CD4-positive, alpha-beta T cell treated with Interleukin-6 for 4 hours (primary cell): ENCODE data around the gene DLG5.

Experiments
- DNase-seq: peaks from one replicate; pipeline ENCODE4 v3.0.0-alpha.2; 2020; ENCODE audit warnings: mixed read lengths

Gene DLG5

DNA sequence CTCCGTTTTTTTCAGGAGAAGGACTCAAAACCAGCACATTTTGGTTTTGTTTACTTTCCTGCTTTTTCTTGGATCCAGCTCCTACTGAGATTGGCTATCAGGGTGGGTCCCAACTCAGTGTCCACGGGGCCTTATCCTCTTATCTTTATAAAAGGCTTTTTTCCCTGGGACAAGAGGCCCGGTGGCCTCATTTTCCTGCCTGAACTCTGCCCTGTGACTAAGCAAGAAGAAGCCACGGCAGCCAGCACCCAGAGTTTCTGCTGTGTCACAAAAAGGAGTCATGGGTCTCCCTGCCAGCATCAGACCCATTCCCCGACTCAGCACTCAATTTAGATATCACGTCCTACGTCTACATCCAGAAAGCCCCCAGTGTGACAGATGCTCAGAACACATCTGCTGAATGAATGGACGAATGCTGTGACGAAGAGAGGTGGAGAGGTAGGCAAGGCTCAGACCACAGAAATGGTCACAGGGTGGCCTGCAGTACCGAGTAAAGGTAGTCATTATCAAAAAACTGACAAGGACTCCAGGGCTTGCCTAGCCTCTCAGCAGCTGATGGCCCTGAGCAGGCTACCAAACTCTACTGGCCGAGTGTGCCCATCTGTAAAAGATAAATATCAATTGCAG, 16.7 kb downstream of the DLG5 start:
- no peak for DNase-seq

DNA sequence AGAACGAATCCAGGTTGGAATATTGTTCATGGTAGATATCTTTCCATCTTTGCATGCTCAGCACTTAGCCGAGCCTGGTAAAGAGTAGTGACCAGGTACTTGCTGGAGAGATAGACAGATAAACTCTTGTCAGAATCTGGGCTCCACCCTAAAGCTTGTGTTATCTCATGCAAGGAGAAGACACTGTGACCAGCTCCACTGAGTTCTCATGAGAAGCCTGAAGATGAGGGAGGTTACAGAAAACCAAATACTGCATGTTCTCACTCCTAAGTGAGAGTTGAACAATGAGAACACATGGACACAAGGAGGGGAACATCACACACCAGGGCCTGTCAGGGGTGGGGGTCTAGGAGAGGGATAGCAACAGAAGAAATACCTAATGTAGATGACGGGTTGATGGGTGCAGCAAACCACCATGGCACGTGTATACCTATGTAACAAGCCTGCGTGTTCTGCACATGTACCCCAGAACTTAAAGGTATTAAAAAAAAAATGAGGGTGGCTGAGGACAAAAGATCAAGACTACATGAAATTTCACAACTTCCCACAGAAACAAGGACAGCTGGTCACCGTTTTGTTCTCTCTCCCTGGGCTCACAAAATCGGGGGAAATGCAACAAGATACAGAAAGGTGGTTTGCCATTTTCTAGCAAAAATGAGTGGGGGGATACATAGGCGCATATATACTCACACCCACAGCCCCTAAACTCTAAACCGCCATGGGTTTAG, 17.4 kb downstream of the DLG5 start:
- no peak for DNase-seq

DNA sequence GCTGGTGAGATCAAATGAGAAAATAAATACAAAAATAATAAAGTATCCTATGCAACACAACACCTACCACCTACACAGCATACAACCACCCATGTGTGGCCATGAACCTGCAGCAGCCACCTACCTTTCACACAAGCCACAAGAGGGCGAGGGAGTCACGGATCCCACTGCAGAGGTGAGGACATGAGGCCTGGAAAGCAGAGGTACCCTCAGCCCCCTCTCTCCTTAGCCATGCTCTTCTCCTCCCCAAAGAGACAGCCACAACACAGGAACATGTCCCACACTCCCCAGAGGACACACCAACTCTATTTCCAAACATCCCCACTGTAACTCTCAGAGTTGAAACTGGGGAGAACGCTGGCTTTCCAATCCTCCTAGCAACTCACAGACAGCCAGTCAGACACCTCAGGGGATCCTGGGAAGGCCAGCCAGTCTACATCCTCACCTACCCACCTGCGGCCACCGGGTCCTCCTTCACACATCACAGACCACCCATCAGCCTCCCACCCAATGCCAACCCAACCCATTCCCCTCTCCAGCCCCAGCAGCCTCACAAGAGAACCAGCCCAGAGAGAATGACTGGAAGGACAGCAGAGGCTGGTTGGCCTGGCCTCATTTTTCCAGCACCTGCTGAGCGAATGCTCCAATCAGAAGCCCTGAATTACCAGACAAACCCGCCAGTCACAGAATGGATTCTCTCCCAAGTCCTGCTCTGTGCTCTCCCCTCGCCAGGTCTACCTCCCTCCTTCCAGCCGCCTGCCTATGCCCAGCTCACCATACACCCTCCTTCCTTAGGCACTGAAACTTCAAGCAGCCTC, 18.4 kb downstream of the DLG5 start:
- no peak for DNase-seq

DNA sequence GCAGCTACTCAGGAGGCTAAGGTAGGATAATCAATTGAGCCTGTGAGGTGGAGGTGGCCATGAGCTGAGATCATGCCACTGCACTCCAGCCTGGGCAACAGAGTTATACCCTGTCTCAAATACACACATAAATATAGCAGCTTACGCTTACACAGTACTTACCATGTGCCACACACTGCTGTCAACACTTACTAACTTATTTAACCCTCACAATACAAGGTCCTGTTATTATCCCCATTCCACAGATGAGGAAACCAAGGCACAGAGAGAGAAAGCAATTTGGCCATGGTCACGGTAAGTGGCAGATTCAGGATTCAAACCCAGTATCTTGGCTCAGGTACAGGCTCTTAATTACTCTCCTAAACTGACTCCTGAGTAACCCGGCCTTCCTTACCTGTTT, 19.1 kb downstream of the DLG5 start:
- DNase-seq, result no peak

DNA sequence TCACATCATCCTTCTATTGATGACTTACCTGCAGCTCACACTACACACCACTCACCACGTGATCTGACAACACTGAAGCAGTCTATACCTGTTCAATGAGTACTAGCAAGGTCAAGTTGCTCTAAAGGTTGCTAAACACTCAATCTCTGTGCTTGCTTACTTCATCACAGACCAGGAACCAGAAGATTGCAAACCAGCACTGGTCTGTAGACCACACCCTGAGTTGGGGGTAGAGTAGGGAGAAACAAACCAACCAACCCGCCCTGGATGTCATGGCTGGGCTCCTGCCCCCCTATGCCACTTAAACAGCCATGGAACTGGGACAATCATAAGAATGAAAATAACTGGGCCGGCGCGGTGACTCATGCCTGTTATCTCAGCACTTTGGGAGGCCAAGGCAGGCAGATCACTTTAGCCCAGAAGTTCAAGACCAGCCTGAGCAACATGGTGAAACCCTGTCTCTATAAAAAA, 19.6 kb downstream of the DLG5 start:
- DNase-seq, result no peak

DNA sequence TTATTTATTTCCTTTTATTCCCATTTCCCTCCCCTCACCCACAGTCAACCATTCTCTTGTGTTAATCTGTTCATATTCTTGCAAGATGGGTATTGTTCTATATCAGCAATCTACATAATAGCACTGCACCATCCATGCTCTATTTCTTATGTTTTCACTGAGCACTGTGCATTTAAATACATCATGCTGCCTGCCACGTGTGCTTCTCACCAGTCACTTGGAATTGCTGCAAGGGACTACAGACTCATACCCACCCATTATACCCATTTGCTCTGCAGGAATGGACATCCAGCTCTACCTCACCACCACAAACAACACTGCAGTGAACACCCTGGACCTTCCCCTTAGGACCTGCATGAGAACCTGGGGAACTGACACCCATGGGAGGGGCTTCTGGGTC, 20.8 kb downstream of the DLG5 start:
- no peak for DNase-seq

DNA sequence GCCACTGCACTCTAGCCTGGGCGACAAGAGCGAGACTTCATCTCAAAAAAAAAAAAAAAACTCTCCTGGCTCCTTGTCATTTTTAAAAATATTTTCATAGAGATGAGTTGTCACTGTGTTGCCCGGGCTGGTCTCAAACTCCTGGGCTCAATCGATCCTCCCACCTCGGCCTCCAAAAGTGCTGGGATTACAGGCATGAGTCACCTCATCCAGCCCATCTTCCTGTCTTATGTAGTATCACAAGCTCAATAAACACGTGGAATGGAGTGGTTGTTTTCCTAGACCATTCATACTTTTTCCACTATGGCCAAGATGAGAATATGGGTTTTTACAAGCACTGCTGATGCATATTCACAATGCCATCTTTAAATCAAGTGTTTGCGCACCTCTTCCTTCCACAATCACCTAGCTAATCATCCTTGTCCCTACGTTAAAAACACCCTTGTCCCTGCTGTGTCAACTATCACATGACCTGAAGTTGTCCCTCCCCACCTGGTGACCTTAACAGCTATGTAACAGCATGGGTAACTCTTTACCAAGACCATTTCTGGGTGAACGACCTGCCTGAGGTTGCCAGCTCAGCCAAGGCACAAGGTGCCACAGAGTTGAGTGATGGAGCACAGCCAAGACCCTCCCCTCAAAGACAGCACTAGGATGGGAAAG, 21.3 kb downstream of the DLG5 start:
- DNase-seq, result no peak

DNA sequence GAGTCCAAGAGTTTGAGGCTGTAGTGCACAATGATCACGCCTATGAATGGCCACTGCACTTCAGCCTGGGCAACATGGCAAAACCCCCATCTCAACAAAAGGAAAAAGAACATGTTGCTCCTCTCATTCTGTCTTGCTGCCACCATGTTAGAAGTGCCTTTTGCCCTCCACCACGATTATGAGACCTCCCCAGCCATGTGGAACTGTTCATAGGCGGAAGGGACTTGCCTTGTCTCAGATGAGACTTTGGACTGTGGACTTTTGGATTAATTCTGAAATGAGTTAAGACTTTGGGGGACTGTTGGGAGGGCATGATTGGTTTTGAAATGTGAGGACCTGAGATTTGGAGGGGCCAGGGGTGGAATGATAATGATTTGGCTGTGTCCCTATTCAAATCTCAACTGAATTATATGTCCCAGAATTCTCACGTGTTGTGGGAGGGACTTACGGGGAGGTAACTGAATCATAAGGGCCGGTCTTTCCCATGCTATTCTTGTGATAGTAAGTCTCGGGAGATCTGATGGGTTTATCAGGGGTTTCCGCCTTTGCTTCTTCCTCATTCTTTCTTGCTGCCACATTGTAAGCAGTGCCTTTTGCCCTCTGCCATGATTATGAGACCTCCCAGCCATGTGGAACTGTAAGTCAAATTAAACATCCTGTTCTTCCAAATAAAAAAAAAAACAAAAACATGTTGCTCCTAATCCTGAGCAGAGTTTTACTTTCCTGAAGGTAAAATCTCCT, 22.3 kb downstream of the DLG5 start:
- DNase-seq, result no peak

DNA sequence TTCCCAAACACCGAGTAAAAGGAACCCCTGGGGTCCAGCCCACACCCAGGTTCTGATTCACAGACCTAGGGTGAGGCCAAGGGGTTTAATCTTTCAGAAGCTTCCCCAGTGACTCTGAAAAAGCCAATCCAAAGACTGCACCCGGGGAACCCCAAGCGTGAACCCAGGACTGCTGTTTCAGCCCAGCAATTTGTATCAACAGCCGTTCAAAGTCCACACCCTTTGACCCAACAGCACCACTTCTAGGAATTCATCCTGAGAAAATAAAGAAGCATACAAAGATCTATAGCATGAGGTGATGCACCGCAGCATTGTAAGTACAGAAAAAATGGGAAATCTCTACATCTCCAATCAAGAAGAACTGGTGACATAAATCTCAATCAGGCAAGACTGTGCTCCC, 24.4 kb downstream of the DLG5 start:
- DNase-seq, result no peak

DNA sequence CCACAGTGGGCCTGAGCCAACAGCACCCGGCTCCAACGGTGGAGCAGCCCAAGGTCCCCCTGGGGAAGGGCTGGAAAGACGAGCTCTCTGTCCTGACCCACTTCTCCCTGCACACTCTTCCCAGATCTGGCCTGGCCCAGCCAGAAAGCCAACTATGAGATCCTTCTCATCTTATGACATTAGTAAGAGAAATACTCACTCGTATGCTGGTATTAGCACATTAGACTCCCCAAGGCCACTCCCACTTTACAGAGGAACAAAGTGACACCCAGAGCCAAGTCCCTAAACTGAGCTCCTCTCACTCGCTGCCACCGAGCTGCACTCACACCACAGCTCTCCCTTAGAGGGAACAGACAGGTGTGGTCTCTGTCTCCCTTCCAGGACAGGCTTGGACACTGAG, 24.8 kb downstream of the DLG5 start:
- DNase-seq, result no peak

DNA sequence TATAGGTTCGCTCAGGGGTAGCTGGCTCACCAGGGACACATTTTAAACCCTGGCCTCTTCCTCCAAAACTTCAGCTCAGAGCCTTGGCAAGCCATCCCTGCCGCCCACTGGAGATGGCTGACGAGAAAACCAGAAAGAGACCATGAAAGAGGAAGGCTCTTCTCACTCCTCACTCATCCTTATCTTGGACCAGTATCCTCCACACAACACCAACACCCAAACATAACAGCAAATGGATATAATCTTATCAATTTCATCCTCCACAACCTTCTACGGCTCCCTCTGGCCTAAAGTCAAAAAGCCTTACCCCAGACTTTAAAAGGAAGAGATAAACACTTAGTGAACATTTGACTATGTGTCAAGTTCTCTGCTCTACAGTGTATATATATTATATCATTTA, 26.9 kb downstream of the DLG5 start:
- no peak for DNase-seq

DNA sequence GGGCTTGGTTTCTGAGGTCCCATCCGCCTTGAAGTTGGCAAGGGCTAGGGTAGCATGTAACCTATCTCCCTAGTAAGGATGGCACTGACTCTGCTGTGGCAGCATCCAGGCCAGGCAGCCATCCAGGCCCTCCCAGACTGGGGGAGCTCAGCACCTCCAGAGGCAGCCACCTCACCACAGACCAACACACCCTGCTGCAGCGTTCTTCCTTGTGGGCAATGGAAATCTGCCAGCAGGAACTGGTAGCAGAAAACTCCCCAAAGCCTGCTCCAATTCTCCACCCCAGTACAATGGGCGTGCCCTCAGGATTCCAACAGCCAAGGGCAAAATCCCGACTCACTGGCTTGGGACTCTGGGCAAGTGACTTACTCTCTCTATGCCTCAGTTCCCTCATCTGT, 27.5 kb downstream of the DLG5 start:
- no peak for DNase-seq

DNA sequence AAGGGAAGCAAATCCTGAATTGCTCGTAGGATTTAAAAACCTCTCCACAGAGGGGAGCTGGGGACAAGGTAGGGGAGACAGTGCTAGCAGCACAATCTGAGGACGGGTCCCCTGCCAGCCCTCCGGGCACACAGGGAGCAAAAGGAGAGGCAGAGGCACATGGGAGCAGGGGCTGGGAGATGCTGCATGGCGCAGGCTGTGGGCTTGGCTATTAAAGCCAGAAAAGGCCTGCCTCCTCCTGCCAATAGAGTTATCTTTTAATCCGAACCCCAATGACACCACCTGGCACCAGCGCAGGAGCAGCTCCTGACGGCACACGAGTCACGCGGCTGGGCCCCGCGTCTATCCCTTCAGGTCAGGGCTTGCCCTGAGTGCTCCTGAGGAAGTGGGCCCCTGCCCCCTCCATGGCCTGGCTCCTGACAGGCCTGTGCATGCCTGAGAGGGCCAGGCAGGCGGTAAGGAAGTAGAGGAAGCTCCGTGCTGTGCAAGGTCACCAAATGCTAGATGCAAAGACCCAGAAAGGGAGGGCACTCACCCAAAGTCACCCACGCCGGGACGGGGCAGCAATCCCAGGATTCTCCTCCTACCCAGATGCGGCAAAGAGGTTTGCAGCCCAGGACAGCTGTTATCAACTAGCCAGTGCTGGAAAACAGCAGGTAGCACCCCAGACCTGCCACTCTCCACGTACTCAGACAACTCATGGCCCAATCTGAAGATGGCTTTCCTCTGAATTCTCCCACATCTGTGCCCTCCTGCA, 28.1 kb downstream of the DLG5 start:
- DNase-seq, result no peak

DNA sequence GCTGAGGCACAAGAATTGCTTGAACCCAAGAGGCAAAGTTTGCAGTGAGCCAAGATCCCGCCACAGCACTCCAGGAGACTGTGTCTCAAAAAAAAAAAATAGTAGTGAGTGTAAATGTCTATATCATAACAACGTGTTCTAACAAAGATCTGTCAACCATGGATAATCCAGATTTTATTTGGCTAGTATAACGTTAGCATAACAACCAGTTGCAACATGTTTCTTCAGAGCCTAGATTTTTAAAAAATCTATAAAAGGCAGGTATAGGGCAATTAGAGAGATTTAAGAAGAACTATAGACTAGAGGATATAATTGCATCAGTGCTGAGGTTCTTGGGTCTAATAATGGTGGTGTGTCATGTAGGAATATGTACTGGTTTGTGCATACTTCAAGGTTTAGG, 30.5 kb downstream of the DLG5 start:
- no peak for DNase-seq

DNA sequence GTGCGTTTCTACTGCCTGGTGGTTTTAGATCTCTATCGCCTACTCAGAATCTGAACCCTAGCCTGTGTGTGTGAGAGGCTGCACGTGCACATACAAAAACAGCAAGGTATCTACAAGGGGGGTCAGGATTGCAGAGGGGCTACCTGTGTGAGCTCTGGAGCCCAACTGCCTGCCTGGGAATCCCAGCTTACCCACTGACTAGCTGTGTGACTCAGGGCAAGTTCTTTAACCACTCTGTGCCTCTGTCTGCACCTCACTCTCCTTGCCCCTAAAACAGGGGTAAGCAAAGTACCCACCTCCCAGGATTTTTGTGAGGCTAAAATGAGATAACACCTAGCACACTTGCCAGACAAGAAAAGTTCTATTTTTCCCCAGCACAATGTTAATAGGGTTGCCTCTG, 32.5 kb downstream of the DLG5 start:
- DNase-seq, result no peak

DNA sequence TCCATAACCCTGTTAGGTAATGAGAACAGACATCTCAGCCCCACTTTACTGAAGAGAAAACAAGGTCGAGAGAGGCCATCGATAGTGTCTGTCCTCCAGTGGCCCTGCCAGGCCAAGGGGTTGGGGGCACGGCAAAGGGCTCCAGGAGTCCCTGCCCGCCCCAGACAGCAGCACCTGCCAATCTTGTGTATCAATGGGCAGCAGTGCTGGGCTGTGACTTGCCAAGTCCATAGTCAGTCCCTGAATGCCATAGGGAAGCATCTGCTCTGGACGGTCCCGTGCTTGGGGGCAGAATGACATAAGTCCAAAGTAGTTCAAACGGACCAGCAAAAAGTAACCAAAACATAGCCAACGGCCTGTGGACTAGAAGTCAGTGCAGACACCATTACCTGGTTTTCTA, 33.2 kb downstream of the DLG5 start:
- no peak for DNase-seq

DNA sequence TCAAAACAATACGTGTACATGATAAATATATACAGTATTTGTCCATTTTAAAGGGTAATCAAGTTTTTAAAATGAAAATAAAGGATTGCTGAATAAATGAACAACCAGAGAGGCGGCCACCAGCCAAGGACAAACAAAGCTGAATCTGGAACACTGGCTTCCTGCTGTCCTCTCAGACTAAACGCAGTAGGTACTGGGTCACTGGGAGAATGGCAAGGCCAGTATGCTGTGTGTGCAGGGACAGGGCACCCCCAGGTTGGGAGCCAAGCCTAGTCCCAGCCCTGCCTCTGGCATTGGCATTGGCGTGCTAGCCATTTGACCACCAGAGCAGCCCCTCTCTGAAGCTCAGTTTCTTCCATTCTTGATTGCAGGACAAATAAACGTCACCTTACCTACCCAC, 33.8 kb downstream of the DLG5 start:
- no peak for DNase-seq

DNA sequence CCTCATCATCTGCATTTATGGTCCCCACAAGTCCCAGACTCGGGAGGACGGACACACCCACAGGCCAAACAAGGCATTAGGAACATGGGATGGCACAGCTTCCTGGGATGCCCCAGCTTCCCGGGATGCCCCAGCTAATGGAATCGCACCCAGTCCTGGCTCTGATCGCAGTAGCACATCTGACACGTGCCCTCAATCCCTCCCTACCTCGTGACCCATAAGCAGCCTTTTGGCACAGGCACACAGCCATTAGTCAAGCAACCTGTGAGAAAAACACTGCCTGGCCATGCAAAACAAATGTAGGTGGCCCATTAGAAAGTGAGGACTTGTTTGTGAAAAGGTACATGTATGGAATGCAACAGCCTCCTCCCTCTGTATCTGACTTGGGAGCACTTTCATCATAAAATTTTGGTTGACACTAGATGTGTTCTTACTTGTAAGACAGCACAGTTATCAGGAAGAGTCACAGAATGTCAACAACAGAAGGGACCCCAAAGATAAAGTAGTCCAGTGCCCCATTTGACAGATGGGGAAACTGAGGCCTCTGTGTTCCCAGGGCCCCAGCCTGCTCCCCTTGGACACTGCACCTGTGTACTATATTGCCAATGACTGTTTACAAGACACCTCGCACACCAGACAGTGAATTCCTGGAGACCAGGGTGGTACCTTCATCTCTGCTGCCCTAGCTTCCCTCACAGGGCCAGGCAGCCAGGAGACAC, 34.4 kb downstream of the DLG5 start:
- no peak for DNase-seq

DNA sequence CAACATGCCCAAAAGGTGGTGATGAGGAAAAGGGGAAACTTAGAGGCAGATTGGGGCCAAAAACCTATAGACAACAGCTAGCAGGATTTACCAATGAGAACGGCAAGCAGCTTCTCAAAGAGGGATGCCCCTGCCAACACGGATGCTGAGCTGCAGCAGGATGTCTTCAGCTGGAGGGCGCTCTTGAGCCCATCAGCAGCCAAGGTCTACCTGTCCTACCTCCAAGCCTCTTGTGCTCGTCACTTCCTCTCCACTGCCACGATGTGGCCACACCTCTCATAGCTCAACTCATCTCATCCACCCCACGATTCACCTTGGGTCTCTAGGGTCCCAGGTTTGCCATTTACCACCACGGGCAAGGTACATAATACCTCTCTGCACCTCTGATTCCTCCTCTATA, 36.5 kb downstream of the DLG5 start:
- no peak for DNase-seq

DNA sequence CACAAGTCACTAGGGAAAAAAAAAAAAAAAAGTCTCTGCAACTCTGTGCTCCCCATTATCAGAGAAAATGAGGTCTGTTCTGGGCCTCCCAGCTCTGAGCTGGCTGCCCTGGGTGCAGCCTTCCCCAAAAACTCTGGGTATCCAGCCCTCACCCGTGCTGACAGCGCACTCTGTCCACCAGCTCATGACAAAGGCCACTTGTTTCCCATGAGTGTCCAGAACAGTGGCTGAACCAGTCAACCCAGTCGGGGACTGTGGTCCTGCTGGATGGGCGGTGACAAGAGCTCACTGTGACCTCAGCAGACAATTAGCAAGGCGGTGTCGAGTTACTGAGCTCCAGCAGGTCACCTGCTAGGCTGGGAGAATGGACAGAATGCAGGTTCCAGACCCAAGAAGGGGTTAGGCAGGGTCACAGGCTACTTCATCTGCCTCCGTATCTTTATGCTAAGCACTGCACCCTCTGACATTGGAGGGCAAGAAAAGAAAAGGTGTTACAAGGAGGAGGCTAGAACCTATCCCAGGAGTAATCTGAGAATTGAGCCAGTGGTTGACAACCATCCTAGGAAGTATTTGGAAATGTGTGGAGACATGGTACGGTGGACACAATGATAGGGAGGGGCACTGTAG, 37.2 kb downstream of the DLG5 start:
- DNase-seq, result no peak

DNA sequence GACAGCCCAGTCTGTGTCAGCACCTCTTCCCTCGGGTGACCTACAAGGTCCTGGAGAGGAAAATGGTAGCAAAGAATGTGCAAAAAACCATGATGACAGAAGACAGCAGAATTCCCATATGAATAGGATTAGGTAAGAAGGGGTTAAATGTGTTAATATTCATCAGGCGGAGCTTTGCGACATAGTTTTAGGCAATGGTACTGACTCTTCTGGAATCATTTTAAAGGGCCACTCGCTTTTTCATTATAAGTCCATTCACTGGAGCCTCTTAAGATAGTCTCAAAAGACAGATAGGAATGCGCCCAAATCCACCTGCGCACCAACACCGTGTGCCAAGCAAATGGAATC, 38.2 kb downstream of the DLG5 start:
- DNase-seq, result no peak
